Type B pancreatic cell (in vitro differentiated cells): Measurements from ENCODE around the gene SNCB. TPM values are rescaled to one million over a fixed set of nuclear protein-coding genes. Genes with fewer than 3 reads are reported as not detected.

Experiments
- DNase-seq: peaks from one replicate; pipeline ENCODE4 v3.0.0; 2021; ENCODE audit warnings: mixed read lengths; ENCODE audit not compliant: unreplicated experiment; ENCODE audit errors: extremely low spot score
- H3K27ac Mint-ChIP-seq: 2 replicates; pipeline ENCODE4 v1.8.0; 2021; ENCODE audit warnings: mild to moderate bottlenecking, mixed read lengths
- H3K27me3 Mint-ChIP-seq: 2 replicates; pipeline ENCODE4 v1.8.0; 2021; ENCODE audit warnings: mixed read lengths
- H3K36me3 Mint-ChIP-seq: 2 replicates; pipeline ENCODE4 v1.8.0; 2021; ENCODE audit warnings: mixed read lengths
- H3K4me1 Mint-ChIP-seq: one replicate; pipeline ENCODE4 v1.8.0; 2021; ENCODE audit warnings: mixed read lengths; ENCODE audit not compliant: unreplicated experiment
- H3K4me3 Mint-ChIP-seq: 2 replicates; pipeline ENCODE4 v1.8.0; 2021; ENCODE audit warnings: mild to moderate bottlenecking, mixed read lengths
- H3K9me3 Mint-ChIP-seq: 2 replicates; pipeline ENCODE4 v1.8.0; 2021; ENCODE audit warnings: mixed read lengths
- total RNA-seq: library from RNA; stranded (reverse); gene quantifications from 2 replicates; pipeline ENCODE4 v1.2.1, GENCODE V29; 2021; ENCODE audit warnings: low replicate concordance
- TF ChIP-seq, protein P1 (sequence below): fragments of 200-600 bp; sonication (generic); conservative IDR thresholded peaks from 2 replicates; pipeline ENCODE4 v1.5.0; 2021; ENCODE audit warnings: antibody characterized with exemption, mild to moderate bottlenecking

SNCB gene
- total RNA-seq, 1 donor from 2014 or later: 0.97 TPM

DNA sequence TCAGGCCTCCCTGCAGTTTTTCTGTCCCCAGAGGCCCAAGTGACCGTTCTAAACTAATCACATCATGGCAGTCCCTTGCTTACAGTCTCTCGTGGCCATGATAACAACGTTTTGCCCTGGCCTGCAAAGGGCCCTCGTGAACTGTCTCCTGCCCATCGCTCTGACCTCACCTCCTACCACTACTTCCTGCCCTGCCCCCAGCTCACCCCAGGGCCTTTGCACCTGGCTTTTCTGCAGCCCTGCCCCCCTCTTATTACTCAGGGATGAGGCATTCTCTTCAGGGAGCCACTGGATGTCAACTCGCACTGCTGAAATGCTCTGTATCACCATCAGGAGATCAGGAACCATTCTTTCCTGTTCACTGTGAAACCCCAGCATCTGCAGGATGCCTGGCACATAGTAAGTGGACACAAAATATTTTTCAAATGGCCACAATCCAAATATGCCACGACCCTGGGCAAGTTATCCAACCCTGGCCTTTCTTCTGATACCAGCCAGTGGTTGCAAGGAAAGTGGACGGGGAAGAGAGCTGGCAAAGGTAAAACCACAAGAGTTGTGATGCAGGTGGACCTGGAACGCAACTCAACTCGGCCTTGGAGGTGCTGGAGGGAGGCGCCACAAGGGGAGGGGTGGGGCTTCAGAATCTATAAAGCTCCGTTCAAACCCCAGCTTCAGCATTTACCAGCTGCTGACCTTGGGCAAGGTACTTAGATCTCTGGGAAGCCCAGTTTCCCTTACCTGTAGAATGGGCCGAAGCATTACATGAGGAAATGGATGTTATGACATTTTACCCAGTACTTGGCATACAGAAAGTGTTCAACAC lies 1.7 kb downstream of the SNCB start:
- no peak for DNase-seq
- Mint-ChIP-seq H3K9me3 (no peaks in the 10 kb centered on the region), H3K4me1 (peaks cover 7% of the 10 kb centered on the region), H3K4me3 (peak overlapping the region; percentile 34), H3K27ac (no peak overlapping the region), H3K27me3 (peaks cover 94% of the 10 kb centered on the region), H3K36me3 (peaks cover 3% of the 10 kb centered on the region)
- TF ChIP-seq, protein P1, sequence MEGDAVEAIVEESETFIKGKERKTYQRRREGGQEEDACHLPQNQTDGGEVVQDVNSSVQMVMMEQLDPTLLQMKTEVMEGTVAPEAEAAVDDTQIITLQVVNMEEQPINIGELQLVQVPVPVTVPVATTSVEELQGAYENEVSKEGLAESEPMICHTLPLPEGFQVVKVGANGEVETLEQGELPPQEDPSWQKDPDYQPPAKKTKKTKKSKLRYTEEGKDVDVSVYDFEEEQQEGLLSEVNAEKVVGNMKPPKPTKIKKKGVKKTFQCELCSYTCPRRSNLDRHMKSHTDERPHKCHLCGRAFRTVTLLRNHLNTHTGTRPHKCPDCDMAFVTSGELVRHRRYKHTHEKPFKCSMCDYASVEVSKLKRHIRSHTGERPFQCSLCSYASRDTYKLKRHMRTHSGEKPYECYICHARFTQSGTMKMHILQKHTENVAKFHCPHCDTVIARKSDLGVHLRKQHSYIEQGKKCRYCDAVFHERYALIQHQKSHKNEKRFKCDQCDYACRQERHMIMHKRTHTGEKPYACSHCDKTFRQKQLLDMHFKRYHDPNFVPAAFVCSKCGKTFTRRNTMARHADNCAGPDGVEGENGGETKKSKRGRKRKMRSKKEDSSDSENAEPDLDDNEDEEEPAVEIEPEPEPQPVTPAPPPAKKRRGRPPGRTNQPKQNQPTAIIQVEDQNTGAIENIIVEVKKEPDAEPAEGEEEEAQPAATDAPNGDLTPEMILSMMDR: no peak

DNA sequence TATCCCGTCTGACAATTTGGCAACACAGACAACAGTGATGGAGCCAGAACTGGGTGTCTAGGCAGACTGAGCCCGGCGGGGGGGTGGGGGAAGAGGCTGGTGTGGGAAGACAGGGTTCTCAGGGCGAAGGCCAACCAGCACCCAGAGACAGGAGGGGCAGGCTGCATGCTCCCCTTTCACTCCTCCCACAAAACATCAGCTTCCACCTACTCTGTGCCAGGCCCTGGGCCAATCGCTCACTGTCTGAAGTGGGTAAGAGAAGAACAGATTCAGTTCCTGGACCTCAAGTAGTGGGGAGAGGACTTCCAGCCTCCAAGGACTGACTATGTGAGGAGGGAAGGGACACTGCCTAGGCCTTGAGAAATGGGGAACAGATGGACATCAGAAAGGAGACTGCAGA lies 2.8 kb downstream of the SNCB start:
- Mint-ChIP-seq H3K4me1 (peaks cover 7% of the 10 kb centered on the region), H3K36me3 (peaks cover 3% of the 10 kb centered on the region), H3K4me3 (no peak overlapping the region), H3K9me3 (no peaks in the 10 kb centered on the region), H3K27ac (no peak overlapping the region), H3K27me3 (peaks cover 93% of the 10 kb centered on the region)
- DNase-seq: no peak
- TF ChIP-seq, protein P1: no peak

DNA sequence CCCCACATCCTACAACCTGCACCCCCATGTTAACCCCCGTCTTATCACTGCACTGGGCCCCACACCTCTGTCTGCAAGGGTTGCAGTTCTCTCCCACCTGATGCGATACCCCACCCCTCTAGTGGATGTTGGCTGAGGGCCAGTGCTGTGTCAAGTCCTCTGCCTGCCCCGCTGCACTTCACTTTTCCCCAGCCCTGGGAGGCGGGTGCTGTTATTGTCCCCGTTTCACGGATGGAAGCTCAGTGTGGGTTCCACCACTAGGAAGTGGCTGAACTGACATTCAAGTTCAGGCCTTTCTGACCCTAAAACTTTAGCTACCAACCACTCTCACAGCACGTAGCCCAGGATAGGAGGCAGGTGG lies 3.5 kb downstream of the SNCB start:
- H3K36me3 Mint-ChIP-seq: peaks cover 3% of the 10 kb centered on the region
- H3K4me3 Mint-ChIP-seq: no peak overlapping the region
- no peak for DNase-seq
- peaks cover 7% of the 10 kb centered on the region for H3K4me1 Mint-ChIP-seq
- H3K9me3 Mint-ChIP-seq: no peaks in the 10 kb centered on the region
- TF ChIP-seq, protein P1: no peak
- H3K27ac Mint-ChIP-seq: no peak overlapping the region
- peaks cover 93% of the 10 kb centered on the region for H3K27me3 Mint-ChIP-seq

DNA sequence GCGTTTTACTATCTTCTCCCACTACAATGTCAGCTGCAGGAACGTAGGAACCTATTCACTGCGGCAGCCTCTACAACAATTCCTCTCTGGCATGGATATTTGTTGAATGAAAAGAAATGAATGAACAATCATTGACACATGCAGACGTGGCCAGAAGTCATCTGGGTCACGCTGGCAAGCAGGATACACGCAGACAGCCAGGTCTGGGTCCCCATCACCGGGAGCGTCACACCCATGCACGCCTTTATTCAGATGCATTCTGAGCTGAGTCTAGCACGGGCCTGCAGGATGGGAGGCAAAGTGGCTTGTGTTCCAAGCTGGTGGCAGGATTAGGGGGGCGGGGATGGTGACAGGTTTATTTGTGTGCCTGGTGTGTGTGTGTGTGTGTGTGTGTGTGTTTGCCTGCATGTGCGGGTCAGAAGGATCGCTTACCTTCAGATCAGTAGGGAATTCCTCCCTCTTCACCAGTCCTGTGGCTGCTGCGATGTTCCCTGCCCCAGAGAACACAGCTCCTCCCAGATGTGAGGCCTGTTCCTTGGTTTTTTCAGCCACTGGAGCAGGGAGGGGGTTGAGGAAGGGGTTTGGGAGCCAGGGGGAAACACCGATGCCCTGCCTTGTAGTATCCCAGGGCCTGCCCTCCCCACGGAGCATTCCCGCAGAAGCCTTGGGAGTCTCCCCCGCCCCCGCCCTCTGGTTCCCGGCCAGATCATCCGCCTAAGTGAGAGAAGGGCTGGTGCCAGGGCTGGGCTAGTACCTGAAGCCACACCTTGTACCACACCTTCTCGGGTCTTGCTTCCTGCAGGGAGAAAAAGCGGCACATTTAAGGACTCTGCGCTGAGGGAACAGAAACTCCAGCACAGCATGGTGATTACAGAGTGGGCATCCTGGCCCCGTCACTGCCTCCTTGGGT lies 4.1 kb downstream of the SNCB start:
- H3K36me3 Mint-ChIP-seq: peaks cover 3% of the 10 kb centered on the region
- no peak overlapping the region for H3K4me3 Mint-ChIP-seq
- no peak for DNase-seq
- H3K27me3 Mint-ChIP-seq: peaks cover 93% of the 10 kb centered on the region
- TF ChIP-seq, protein P1: no peak
- H3K4me1 Mint-ChIP-seq: peaks cover 7% of the 10 kb centered on the region
- H3K27ac Mint-ChIP-seq: no peak overlapping the region
- no peaks in the 10 kb centered on the region for H3K9me3 Mint-ChIP-seq

DNA sequence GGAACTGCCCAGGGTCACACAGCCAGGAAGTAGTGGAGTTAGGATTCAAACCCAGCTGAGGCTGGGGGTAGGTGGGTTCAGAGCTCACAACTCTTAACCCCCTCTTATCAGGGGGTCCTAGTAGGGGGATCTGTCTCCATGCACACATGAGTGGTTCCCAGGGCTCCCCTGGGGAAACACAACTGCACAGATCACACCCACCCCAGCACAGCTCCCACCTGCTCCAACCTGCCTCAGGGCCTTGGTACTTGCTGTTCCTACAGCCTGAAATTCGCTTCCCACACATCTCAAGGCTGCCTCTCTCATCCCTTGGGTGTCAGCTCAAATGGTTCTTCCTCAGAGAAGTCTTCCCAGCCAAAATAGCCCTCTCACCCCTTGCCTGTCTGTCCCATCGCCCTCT lies 4.8 kb downstream of the SNCB start:
- Mint-ChIP-seq H3K27me3 (peaks cover 93% of the 10 kb centered on the region), H3K9me3 (no peaks in the 10 kb centered on the region), H3K4me1 (peaks cover under 1% of the 10 kb centered on the region), H3K36me3 (no peaks in the 10 kb centered on the region), H3K4me3 (no peak overlapping the region), H3K27ac (no peak overlapping the region)
- DNase-seq: no peak
- TF ChIP-seq, protein P1: no peak
